ENCODE results near the gene SH2D1A.

- TF ChIP-seq POLR2A (IDR thresholded peaks at IDR 0.05) = no peak
- no peak for TF ChIP-seq CTCF (IDR thresholded peaks at IDR 0.05)
These were observed 12.5 kb upstream of the SH2D1A start for GRCh38 chrX:124333862-124334261.

Measured in gastroesophageal sphincter (tissue), 3 donors.